ENCODE data around the gene PLXNA1. TPM values are rescaled to one million over a fixed set of nuclear protein-coding genes. Genes with fewer than 3 reads are reported as not detected.

PLXNA1 gene
- total RNA-seq, 1 experiment from 2014 or later: 30.3 TPM

- CTCF ChIA-PET: no interaction called here
- RAD21 ChIA-PET (ENCODE audit: low non-redundant PET in 1 of 2, low total read pairs in 2 of 2, uncharacterized antibody in 2 of 2, unreplicated experiment in 2 of 2): no interaction called here
- no peak for TF ChIP-seq POLR2AphosphoS5 (IDR thresholded peaks at IDR 0.05; ENCODE audit: low read depth, low read length)
- no peak for TF ChIP-seq YY1 (IDR thresholded peaks at IDR 0.05; ENCODE audit: extremely low read depth, insufficient replicate concordance, low read depth, low read length)
- TF ChIP-seq CBX3 (IDR thresholded peaks at IDR 0.05; ENCODE audit: low read depth): no peak
- TF ChIP-seq EZH2phosphoT487 (IDR thresholded peaks at IDR 0.05; ENCODE audit: borderline replicate concordance): no peak
- TF ChIP-seq SRF (IDR thresholded peaks at IDR 0.05; ENCODE audit: low read depth): no peak
- no peak for TF ChIP-seq ELF1 (IDR thresholded peaks at IDR 0.05; ENCODE audit: borderline replicate concordance, low read depth)
- TF ChIP-seq TCF7L2 (IDR thresholded peaks at IDR 0.05; ENCODE audit: borderline replicate concordance, extremely low read depth, insufficient read depth, insufficient read length): no peak
- TF ChIP-seq SP1 (IDR thresholded peaks at IDR 0.05; ENCODE audit: low read depth): no peak
- no peak for TF ChIP-seq REST (IDR thresholded peaks at IDR 0.05; ENCODE audit: low read depth)
- no peak for TF ChIP-seq MAX (IDR thresholded peaks at IDR 0.05)
- TF ChIP-seq, protein P1, sequence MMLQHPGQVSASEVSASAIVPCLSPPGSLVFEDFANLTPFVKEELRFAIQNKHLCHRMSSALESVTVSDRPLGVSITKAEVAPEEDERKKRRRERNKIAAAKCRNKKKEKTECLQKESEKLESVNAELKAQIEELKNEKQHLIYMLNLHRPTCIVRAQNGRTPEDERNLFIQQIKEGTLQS (IDR thresholded peaks at IDR 0.05): no peak
- no peak for TF ChIP-seq FOSL1 (IDR thresholded peaks at IDR 0.05; ENCODE audit: low read depth)
- no peak for TF ChIP-seq EGR1 (IDR thresholded peaks at IDR 0.05; ENCODE audit: low read depth)
- TF ChIP-seq CEBPB (IDR thresholded peaks at IDR 0.05; ENCODE audit: low read depth): no peak
- TF ChIP-seq ZFX (IDR thresholded peaks at IDR 0.05): no peak
- no peak for TF ChIP-seq ZNF274 (IDR thresholded peaks at IDR 0.05; ENCODE audit: low read depth, low read length)
- no peak for TF ChIP-seq RAD21 (IDR thresholded peaks at IDR 0.05; ENCODE audit: low read depth)
- no peak for TF ChIP-seq SIN3A (IDR thresholded peaks at IDR 0.05; ENCODE audit: low read depth)
- no peak for TF ChIP-seq POLR2A (IDR thresholded peaks at IDR 0.05; ENCODE audit: borderline replicate concordance, extremely low read depth, insufficient read depth, insufficient read length)
- TF ChIP-seq ZBTB33 (IDR thresholded peaks at IDR 0.05; ENCODE audit: extremely low read depth, insufficient replicate concordance, low read length): no peak
- Histone ChIP-seq H3K9ac (ENCODE audit: low read length) (no peak overlapping the region), H3K36me3 (ENCODE audit: control insufficient read depth in 1 of 2, insufficient read depth in 2 of 2, low read length in 2 of 2) (no peaks in the 10 kb centered on the region), H3K9me2 (ENCODE audit: insufficient read depth) (no peaks in the 10 kb centered on the region), H2AFZ (ENCODE audit: low read depth, low read length, poor library complexity, severe bottlenecking) (no peak overlapping the region), H3K27ac (ENCODE audit: low read depth, low read length) (no peak overlapping the region), H4K20me1 (ENCODE audit: insufficient read depth) (no peaks in the 10 kb centered on the region), H3K4me3 (replicated peaks in 1 of 2; ENCODE audit: low read depth in 1 of 2, low read length in 2 of 2) (no peak overlapping the region), H3K4me1 (ENCODE audit: control insufficient read depth in 1 of 2, insufficient read depth in 2 of 2, low read length in 2 of 2) (no peaks in the 10 kb centered on the region), H3K4me2 (ENCODE audit: low read length) (no peak overlapping the region), H3K9me3 (ENCODE audit: control insufficient read depth in 1 of 2, insufficient read depth in 1 of 2, low read depth in 1 of 2, low read length in 2 of 2) (no peaks in the 10 kb centered on the region), H3K79me2 (ENCODE audit: insufficient read depth, low read length) (no peaks in the 10 kb centered on the region), H3K27me3 (ENCODE audit: insufficient read depth, low read length) (no peaks in the 10 kb centered on the region)
- no TSS peak for BruUV-seq (replicated peaks)
- ATAC-seq (no peak), DNase-seq (ENCODE audit: low read depth, low spot score) (no peak)
- intact Hi-C loops (cut with micrococcal nuclease): no loop called here
- POLR2A ChIA-PET: no interaction called here
Observed at GRCh38 chr3:126958638-126959085, 24.3 kb upstream of the PLXNA1 start.
